Vagina (tissue), 2 donors: Measurements from ENCODE around the gene RTBDN. TPM values are rescaled to one million over a fixed set of nuclear protein-coding genes. Genes with fewer than 3 reads are reported as not detected.

Experiments used
- DNase-seq, 2 donors: peaks; one replicate each; pipeline ENCODE4 v3.0.0-alpha.2; 2017; ENCODE audit errors: extremely low spot score in 2 of 2
- H3K27ac ChIP-seq: fragments of 200-600 bp; sonication (generic); one replicate; pipeline ENCODE4 v1.5.1; 2019
- H3K27me3 ChIP-seq: fragments of 200-600 bp; sonication (generic); one replicate; pipeline ENCODE4 v1.5.1; 2019
- H3K36me3 ChIP-seq, 2 donors: fragments of 200-600 bp; sonication (generic); one replicate each; pipeline ENCODE4 v1.5.1; 2017 to 2019
- H3K4me1 ChIP-seq: fragments of 200-600 bp; sonication (generic); one replicate; pipeline ENCODE4 v1.5.1; 2019
- H3K4me3 ChIP-seq, 2 donors: fragments of 200-600 bp; sonication (generic); 1 replicate in 1 of 2; 2 replicates in 1 of 2; pipeline ENCODE4 v1.5.1; 2016 to 2019
- H3K9me3 ChIP-seq: fragments of 200-600 bp; sonication (generic); one replicate; pipeline ENCODE4 v1.5.1; 2019
- POLR2A ChIP-seq, 2 donors: fragments of 450-650 bp; IDR thresholded peaks; one replicate each; pipeline ENCODE4 v1.6.1; 2017; ENCODE audit warnings: antibody characterized with exemption in 2 of 2, mild to moderate bottlenecking in 2 of 2, moderate library complexity in 2 of 2
- POLR2AphosphoS5 ChIP-seq, 2 donors: sonication (generic); formaldehyde crosslinking; IDR thresholded peaks; one replicate each; pipeline ENCODE4 v1.9.0; 2017; ENCODE audit warnings: antibody characterized with exemption in 2 of 2, mild to moderate bottlenecking in 2 of 2, low read depth in 1 of 2; ENCODE audit not compliant: insufficient read depth in 1 of 2
- intact Hi-C: fragments of 100-400 bp; cut with DNase I; formaldehyde crosslinking; loops from one replicate; pipeline ENCODE4 v1.15.1; 2023
- total RNA-seq: library from RNA; depleted of rRNA; stranded (reverse); fragments of >200 nt; gene quantifications from one replicate; pipeline ENCODE4 v1.2.3, GENCODE V29; 2016
- TF ChIP-seq, protein P1 (sequence below), 3 experiments: fragments of 450-650 bp in 2 of 3; fragments of 200-600 bp in 1 of 3; sonication (generic) in 1 of 3; IDR thresholded peaks; one replicate each; pipeline ENCODE4 v1.5.1; 2017 to 2019; ENCODE audit warnings: antibody characterized with exemption in 3 of 3, mild to moderate bottlenecking in 2 of 3, moderate library complexity in 2 of 3

RTBDN gene
- total RNA-seq, 1 donor from 2014 or later, result 8.8 TPM

DNA sequence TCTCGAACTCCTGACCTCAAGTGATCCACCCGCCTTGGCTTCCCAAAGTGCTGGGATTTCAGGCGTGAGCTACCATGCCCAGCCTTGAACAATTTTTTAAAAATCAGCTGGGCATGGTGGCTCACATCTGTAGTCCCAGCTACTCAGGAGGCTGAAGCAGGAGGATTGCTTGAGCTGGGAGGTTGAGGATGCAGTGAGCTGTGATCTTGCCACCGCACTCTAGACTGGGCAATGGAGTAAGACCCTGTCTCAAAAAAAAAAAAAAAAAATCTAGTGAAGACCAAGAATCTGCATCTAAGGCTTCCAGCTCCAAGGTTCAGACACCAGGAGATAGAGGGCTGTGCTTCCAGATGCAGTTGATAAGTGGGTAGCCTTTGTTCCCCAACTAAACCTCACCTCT, 29.8 kb upstream of the RTBDN start:
- intact Hi-C loops, result no loop called here
- Histone ChIP-seq H3K27me3 (no peaks in the 10 kb centered on the region), H3K36me3 (no peaks in the 10 kb centered on the region), H3K27ac (no peak overlapping the region), H3K9me3 (no peaks in the 10 kb centered on the region), H3K4me3 (no peak overlapping the region), H3K4me1 (peaks cover 11% of the 10 kb centered on the region)
- TF ChIP-seq POLR2AphosphoS5 (IDR thresholded peaks at IDR 0.05; ENCODE audit: insufficient read depth in 1 of 2, low read depth in 1 of 2) (no peak), POLR2A (IDR thresholded peaks at IDR 0.05) (no peak)
- TF ChIP-seq, protein P1, sequence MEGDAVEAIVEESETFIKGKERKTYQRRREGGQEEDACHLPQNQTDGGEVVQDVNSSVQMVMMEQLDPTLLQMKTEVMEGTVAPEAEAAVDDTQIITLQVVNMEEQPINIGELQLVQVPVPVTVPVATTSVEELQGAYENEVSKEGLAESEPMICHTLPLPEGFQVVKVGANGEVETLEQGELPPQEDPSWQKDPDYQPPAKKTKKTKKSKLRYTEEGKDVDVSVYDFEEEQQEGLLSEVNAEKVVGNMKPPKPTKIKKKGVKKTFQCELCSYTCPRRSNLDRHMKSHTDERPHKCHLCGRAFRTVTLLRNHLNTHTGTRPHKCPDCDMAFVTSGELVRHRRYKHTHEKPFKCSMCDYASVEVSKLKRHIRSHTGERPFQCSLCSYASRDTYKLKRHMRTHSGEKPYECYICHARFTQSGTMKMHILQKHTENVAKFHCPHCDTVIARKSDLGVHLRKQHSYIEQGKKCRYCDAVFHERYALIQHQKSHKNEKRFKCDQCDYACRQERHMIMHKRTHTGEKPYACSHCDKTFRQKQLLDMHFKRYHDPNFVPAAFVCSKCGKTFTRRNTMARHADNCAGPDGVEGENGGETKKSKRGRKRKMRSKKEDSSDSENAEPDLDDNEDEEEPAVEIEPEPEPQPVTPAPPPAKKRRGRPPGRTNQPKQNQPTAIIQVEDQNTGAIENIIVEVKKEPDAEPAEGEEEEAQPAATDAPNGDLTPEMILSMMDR (IDR thresholded peaks at IDR 0.05), result no peak
- no peak for DNase-seq

DNA sequence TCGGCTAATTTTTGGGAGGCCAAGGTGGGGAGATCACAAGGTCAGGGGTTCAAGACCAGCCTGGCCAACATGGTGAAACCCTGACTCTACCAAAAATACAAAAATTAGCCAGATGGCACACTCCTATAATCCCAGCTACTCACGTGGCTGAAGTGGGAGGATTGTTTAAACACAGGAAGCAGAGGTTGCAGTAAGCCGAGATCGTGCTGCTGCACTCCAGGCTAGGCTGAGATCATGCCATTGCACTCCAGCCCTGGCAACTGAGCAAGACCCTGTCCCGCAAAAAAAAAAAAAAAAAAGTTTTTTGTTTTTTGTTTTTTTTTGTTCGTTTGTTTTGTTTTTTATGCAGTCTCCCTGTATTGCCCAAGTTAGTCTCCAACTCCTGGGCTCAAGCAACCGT, 25.2 kb upstream of the RTBDN start:
- H3K27me3 ChIP-seq, result no peaks in the 10 kb centered on the region
- H3K4me3 ChIP-seq, result no peak overlapping the region
- no peaks in the 10 kb centered on the region for H3K36me3 ChIP-seq
- no peaks in the 10 kb centered on the region for H3K9me3 ChIP-seq
- DNase-seq, result no peak
- H3K27ac ChIP-seq, result no peak overlapping the region
- intact Hi-C loops, result no loop called here
- TF ChIP-seq POLR2A (IDR thresholded peaks at IDR 0.05) (no peak), POLR2AphosphoS5 (IDR thresholded peaks at IDR 0.05; ENCODE audit: insufficient read depth in 1 of 2, low read depth in 1 of 2) (no peak)
- TF ChIP-seq, protein P1 (IDR thresholded peaks at IDR 0.05), result no peak
- no peaks in the 10 kb centered on the region for H3K4me1 ChIP-seq

DNA sequence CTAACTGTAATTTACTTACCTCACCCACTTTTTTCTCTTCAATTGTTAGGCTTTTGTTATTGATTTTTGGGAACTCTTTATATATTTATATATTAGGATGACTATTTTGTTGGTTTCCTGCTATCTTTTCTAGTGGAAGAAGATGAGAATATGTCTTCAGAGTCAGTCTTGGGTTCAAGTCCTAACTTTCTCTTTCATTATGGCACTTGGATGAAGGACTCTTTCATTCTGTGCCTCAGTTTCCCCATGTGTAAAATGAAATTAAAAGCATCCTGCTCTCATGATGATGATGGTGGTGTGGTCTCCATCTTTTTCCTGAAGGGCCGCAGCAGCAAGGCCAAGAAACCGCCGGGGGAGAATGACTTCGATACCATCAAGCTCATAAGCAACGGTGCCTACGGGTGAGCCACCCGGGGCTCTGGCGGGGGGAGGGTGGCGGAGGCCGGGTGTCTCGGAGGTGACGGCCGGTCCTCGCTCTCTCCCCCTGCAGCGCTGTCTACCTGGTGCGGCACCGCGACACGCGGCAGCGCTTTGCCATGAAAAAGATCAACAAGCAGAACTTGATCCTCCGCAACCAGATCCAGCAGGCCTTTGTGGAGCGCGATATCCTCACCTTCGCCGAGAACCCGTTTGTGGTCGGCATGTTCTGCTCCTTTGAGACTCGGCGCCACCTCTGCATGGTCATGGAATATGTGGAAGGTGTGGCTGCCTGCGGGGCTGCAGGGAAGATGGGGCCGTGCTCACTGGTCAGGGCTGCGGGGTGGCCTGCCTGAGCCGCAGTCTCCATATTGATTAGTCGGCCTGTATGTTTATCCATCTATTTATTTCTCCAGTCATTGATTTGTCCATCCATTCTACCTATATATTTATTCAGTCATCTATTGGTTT, 23.9 kb upstream of the RTBDN start:
- Histone ChIP-seq H3K36me3 (no peaks in the 10 kb centered on the region), H3K9me3 (no peaks in the 10 kb centered on the region), H3K27ac (no peak overlapping the region), H3K27me3 (no peaks in the 10 kb centered on the region), H3K4me1 (no peaks in the 10 kb centered on the region), H3K4me3 (no peak overlapping the region)
- DNase-seq, result no peak
- intact Hi-C loops, result no loop called here
- TF ChIP-seq, protein P1 (IDR thresholded peaks at IDR 0.05), result no peak

DNA sequence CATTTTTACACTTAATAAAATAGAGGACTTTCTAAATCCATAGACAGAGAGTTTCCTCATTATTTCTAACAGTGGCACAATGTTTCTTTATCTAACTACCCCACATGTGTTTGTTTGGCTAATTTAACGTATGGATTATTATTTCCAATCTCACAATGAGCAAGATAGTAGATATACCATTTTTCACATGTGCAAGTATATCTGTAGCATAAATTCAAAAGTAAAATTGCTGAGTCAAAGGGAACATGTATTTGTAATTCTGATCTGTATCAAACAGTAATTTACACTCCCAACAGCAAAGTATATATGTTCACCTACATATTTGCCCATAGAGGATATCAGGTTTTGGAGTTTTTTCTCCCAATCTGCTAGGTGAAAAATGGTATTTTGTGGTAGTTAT, 22.3 kb upstream of the RTBDN start:
- TF ChIP-seq POLR2A (IDR thresholded peaks at IDR 0.05) (no peak), POLR2AphosphoS5 (IDR thresholded peaks at IDR 0.05; ENCODE audit: insufficient read depth in 1 of 2, low read depth in 1 of 2) (no peak)
- TF ChIP-seq, protein P1 (IDR thresholded peaks at IDR 0.05), result no peak
- Histone ChIP-seq H3K36me3 (no peaks in the 10 kb centered on the region), H3K27me3 (no peaks in the 10 kb centered on the region), H3K9me3 (no peaks in the 10 kb centered on the region), H3K4me3 (no peak overlapping the region), H3K27ac (no peak overlapping the region), H3K4me1 (no peaks in the 10 kb centered on the region)
- no peak for DNase-seq
- intact Hi-C loops, result no loop called here
